Testis (tissue), 2 donors: ENCODE measurements around the gene CABP4.

Experiments
- POLR2A ChIP-seq: fragments of 450-650 bp; IDR thresholded peaks from one replicate; pipeline ENCODE4 v1.6.1; 2017; ENCODE audit warnings: antibody characterized with exemption, mild to moderate bottlenecking, moderate library complexity
- TF ChIP-seq, protein P1 (sequence below), 3 experiments: fragments of 450-650 bp in 2 of 3; fragments of 200-600 bp in 1 of 3; sonication (generic) in 1 of 3; IDR thresholded peaks; one replicate each; pipeline ENCODE4 v1.5.1; 2016 to 2019; ENCODE audit warnings: antibody characterized with exemption in 3 of 3, mild to moderate bottlenecking in 2 of 3, moderate library complexity in 1 of 3

DNA sequence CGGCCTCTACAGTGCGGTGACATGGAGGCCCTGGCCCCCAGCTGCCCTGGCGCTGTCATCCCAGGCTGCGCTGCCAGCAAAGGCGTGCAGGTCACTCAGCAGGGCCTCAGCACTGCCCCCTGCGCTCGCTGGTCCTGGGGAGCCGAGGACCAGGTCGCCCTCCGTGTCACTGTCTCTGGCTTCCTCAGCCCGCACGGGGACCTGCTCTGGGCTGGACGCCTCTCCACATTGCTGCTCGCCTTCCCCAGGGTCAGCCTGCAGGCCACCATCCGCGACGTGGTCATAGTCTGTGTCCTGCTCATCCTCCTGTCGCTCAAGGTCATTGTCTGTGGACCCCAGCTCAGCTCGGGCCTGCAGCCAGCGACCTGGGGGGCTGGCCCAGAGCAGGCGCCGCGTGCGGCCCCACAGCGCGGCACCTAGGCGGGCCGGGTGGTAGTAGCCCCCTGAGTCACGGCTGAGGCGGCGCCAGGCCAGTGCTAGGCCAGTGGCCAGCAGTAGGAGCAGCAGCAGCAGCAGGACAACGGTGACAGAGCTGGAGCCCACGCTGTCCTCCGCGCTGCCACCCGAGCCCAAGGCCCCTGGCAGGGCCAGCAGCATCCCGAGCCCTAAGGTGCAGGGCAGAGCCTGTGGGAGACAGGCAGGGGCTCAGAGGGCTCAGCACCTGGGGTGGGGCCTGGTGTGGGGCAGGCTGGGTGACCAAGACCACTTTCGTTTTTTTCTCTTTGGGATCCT lies 19.3 kb upstream of the CABP4 start:
- no peak for TF ChIP-seq POLR2A
- TF ChIP-seq, protein P1, sequence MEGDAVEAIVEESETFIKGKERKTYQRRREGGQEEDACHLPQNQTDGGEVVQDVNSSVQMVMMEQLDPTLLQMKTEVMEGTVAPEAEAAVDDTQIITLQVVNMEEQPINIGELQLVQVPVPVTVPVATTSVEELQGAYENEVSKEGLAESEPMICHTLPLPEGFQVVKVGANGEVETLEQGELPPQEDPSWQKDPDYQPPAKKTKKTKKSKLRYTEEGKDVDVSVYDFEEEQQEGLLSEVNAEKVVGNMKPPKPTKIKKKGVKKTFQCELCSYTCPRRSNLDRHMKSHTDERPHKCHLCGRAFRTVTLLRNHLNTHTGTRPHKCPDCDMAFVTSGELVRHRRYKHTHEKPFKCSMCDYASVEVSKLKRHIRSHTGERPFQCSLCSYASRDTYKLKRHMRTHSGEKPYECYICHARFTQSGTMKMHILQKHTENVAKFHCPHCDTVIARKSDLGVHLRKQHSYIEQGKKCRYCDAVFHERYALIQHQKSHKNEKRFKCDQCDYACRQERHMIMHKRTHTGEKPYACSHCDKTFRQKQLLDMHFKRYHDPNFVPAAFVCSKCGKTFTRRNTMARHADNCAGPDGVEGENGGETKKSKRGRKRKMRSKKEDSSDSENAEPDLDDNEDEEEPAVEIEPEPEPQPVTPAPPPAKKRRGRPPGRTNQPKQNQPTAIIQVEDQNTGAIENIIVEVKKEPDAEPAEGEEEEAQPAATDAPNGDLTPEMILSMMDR (IDR thresholded peaks at IDR 0.05): no peak
